Esophagus squamous epithelium (tissue), 4 donors: Measurements from ENCODE around the gene COL26A1.

Experiments used
- POLR2A ChIP-seq, 4 donors: fragments of 450-650 bp; IDR thresholded peaks; one replicate each; pipeline ENCODE4 v1.6.1; 2017; ENCODE audit warnings: antibody characterized with exemption in 4 of 4, mild to moderate bottlenecking in 4 of 4, moderate library complexity in 3 of 4
- TF ChIP-seq, protein P1 (sequence below), 6 experiments: fragments of 450-650 bp in 4 of 6; fragments of 200-600 bp in 2 of 6; sonication (generic) in 2 of 6; IDR thresholded peaks; one replicate each; pipeline ENCODE4 v1.5.1; 2016 to 2019; ENCODE audit warnings: antibody characterized with exemption in 6 of 6, mild to moderate bottlenecking in 4 of 6, moderate library complexity in 4 of 6

DNA sequence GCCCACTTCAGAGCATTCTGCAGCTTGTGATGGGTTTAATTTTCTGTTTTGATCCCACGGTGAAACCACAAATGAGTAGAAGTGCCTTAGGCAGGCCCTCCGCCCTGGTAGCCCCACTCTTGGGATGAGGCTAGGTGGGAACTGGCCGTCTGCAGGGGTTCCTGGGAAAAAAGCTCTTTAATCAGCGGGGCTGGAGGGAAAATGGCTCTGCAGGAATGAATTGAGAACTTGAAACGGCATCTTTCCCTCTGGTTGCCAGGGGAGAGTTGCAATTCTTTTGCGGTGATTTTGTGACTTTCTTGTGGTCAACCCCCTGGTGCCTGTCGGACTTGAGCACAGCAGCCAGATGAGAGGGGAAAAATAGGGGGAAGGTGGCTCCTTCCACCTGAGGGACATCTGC, 32.7 kb downstream of the COL26A1 start:
- TF ChIP-seq, protein P1, sequence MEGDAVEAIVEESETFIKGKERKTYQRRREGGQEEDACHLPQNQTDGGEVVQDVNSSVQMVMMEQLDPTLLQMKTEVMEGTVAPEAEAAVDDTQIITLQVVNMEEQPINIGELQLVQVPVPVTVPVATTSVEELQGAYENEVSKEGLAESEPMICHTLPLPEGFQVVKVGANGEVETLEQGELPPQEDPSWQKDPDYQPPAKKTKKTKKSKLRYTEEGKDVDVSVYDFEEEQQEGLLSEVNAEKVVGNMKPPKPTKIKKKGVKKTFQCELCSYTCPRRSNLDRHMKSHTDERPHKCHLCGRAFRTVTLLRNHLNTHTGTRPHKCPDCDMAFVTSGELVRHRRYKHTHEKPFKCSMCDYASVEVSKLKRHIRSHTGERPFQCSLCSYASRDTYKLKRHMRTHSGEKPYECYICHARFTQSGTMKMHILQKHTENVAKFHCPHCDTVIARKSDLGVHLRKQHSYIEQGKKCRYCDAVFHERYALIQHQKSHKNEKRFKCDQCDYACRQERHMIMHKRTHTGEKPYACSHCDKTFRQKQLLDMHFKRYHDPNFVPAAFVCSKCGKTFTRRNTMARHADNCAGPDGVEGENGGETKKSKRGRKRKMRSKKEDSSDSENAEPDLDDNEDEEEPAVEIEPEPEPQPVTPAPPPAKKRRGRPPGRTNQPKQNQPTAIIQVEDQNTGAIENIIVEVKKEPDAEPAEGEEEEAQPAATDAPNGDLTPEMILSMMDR (IDR thresholded peaks at IDR 0.05), result no peak
- no peak for TF ChIP-seq POLR2A (IDR thresholded peaks at IDR 0.05)
